HG03175 (cell line): ENCODE measurements around the gene IL17B.
"Not testable (repeated sequence)": the region's sequence is repeated elsewhere in the genome, so short reads cannot be mapped to it uniquely, and the experiment has no call there.

Experiments
- ATAC-seq: cut with Tn5 transposase; IDR thresholded peaks from one replicate; pipeline ENCODE4 v1.9.1; 2021; ENCODE audit warnings: mild to moderate bottlenecking, moderate library complexity; ENCODE audit not compliant: unreplicated experiment

The IL17B gene

DNA sequence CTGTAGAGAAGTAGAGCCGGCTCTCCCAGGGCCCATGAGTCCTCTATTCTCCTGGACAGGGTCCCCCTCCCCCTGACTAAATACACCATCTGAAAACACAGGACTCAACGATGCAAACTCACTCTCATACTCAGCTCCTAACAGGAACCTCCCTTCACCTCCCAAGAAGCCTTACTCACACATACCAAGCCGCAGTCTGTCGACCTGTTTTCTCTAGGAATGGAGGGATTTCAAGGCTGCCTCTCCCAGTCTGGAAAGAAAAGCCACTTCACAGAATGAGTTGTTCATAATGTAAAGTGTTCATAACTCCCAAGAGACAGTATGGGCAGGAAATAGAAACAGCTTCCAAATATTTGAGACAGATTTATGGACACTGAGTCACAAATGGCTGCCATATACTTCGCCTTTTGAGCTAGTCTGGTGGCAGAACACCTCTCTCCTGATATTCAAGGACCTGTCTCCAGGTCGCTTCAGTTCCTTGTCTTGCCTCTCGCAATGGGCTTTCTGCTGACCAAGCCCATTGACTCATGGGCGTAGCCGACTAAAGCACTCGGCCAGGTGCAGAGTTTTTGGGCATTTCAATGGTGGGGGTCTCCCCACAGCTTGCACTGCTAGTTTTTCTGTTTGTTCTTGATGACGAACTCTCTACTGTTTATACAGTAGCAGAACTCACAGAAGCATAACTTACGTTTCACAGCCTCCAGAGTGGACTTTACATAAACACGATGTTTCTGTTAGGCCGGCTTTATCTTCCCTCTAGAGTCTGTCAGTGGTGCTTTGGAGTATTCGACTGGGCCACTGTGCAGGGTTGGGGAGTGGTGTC is 25.0 kb upstream of the IL17B start:
- no peak for ATAC-seq

DNA sequence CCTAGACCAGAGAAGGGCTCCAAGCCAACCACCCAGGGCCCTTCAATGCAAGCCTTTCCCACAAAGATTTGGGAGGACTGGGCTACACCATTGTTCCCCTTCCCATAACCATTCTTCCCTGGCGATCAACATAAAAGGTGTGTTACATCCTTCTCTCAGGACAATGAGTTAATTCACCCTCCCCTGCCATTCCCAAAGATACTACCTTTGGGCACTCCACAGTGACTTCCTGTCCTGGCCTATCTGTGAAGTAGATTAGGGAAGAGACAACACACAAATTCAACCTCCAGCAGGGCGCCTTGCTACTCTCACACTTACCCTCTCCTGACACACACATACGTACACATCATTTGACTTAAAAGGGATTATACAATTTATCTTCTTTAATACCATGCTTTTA is 23.2 kb upstream of the IL17B start:
- no peak for ATAC-seq

DNA sequence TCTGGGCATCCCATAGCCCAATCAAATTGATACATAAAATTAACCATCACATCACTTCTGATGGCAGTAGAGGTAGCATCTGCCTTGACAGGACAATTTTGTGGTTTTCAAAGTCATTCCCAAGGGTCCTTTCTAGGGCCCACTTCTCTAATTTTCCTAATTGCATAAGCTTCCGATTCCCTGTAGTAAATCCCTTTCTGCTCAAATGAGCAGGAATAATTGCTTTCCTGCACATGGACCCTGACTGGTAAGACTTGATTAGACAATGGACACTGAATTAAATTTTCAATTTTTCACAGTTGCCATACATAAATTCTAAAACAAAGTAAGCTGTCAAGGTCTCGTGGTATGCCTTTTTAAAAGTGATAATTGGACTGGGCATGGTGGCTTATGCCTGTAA is 22.0 kb upstream of the IL17B start:
- no peak for ATAC-seq

DNA sequence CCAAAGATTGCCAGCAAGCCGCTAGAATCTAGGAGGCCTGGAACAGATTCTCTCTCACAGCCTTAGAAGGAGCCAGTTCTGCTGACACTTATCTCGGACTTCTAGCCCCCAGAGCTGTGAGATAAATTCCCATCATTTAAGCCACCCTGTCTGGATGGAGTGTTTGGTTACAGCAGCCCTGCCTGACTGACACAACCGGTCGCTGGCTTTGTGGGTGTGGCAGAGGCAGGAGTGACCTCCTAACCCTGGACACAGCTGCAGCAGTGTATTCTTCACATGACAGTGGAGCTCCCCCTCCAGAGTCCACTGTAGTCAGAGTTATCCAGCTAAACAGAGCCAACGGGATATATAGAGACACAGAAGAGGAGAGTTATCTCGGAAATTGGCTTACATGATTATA is 21.2 kb upstream of the IL17B start:
- ATAC-seq: no peak

DNA sequence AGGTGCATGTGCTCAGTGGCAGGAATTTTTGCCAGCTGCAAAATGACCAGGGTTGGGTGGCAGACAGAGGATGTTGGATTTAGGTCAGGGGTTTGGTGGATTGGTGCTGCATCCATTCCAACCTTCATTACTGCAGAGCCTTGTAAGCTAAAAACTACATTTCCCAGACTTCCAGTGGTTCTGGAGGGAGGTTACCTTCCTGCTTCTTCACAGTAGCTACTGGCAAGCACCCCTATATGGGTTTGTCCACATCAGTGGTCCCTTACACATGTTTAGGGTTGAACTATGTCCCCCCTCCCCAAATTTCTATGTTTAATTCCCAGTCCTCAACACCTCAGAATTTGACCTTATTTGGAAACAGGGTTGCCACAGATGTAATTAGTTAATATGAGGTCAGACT is 20.7 kb upstream of the IL17B start:
- no peak for ATAC-seq

DNA sequence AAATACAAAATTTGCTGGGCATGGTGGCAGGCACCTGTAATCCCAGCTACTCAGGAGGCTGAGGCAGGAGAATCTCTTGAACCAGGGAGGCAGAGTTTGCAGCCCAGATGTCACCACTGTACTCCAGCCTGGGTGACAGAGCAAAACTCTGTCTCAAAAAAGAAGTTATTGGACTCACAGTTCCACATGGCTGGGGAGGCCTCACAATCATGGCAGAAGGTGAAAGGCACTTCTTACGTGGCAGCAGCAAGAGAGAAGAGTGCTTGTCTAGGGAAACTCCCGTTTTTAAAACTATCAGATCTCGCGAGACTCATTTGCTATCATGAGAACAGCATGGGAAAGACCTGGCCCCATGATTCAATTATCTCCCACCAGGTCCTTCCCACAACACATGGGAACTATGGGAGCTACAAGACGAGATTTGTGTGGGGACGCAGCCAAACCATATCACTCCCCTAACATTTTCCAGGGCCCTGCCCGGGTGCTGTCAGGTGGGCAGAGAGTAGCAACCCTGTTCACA is 19.7 kb upstream of the IL17B start:
- ATAC-seq: not testable (repeated sequence)

DNA sequence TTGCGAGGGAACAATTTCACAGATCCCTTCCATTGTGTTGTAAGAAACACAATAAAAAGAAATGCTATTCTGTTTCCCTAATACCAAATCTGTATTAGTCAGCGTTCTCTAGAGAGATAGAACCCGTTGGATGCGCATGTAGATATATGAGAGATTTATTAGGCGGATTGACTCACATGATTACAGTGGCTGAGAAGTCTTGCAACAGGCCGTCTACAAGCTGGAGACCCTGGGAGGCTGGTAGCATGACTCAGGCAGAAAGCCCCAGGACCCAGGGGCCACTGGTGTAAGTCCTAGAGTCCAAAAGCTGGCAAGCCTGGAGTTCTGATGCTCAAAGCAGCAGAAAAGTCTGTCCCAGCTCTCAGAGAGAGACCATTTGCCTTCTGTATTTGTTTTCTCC is 18.4 kb upstream of the IL17B start:
- ATAC-seq: no peak

DNA sequence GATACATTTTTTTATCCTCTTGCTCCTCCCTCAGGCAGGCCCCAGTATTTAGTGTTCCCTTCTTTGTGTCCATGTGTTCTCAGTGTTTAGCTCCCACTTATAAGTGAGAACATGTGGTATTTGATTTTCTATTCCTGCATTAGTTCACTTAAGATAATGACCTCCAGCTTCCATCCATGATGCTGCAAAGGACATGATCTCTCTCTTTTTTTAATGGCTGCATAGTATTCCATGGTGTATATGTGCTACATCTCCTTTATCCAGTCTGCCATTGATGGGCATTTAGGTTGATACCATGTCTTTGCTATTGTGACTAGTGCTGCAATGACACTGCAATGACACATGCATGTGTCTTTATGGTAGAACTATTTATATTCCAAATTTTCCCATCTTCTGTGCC is 15.9 kb upstream of the IL17B start:
- ATAC-seq: not testable (repeated sequence)

DNA sequence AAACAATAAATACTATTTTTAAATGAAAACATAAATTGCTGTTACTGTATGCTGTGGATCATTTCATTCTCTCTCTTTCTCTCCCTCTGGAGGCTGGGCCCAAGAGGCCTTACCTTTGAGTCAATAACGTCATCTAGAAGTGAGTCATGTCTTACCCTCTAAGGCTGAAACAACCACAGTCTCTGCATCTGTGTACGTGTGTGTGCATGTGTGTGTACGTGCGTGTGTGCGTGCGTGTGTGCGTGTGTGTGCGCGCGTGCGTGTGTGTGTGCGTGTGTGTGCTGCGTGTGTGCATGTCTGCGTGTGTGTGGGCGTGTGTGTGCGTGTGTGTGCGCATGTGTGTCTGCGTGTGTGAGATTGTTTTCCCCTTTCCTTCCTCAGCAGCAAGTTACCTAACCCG is 13.6 kb upstream of the IL17B start:
- no peak for ATAC-seq

DNA sequence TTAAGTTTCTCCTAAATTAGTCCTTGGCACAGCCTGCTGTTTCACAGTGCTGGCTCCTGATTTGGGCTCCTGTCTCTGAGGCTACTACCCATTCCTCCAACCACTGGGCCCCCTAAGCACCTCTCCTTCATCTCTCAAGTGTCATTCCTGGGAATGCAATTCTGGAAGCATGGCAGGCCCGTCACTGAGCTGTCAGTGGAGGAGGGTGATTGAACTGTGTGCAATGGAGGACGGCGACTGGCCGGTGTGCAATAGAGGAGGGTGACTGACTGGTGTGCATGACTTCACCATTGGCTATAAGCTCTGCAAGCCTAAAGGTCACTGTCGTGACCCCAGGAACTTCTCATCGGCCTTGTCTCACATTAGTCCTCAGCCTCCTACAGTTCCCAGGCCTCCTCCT is 12.4 kb upstream of the IL17B start:
- no peak for ATAC-seq

DNA sequence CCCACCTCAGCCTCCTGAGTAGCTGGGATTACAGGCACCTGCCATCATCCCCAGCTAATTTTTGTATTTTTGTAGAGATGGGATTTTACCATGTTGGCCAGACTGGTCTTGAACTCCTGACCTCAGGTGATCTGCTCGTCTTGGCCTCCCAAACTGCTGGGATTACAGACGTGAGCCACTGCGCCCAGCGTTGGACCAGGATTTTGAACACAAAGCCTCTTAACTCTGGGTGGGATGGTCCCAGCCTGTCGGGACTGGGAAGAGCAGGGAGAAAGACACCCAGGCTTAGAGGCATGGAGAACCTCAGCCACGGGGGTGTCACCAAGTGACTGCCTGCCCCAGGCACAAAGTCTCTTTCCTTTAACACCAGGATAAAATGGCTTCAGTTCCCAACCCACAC is 12.0 kb upstream of the IL17B start:
- not testable (repeated sequence) for ATAC-seq

DNA sequence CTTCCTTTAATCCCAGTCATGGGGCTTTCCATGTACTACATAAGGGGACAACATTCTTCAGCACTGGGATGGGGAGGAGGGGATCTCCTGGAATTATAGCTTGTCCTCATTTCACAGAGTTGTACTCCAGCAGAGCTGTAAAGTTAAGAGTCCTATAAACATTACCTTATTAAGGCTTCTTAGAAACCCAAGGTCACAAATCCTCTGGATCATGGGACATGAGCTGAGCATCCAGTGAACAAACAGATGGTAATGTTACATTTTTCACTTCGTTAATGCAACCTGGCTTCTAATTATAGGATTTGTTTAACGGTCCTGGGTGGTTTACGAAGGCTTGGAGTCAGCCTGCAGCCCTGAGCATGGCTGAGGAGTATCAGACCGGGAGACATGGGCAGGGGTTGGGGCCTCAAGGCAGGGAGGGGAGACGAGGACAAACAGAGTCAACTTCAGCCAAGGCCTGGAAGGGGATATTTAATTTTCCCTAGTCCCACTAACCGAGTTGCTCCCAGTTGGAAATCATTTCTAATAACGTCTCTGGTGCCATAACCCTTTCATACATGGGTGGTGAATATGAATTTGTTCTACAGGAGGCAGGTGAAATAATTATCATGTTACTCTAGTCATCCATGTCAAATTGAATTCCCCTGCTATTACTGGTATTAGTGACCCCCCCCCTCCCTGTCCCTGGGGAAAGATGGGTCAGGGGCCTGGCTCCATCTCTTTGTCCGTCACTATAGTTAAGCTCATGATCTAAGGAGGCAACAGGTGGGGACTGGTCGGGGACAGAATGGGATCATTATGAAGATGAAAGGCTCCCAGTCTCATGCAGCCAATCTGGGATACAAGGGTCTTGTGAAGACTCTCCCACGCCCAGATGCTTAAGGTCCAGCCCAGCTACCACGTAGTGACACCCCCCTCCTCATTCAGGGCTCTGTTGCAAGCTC is 10.7 kb upstream of the IL17B start:
- no peak for ATAC-seq

DNA sequence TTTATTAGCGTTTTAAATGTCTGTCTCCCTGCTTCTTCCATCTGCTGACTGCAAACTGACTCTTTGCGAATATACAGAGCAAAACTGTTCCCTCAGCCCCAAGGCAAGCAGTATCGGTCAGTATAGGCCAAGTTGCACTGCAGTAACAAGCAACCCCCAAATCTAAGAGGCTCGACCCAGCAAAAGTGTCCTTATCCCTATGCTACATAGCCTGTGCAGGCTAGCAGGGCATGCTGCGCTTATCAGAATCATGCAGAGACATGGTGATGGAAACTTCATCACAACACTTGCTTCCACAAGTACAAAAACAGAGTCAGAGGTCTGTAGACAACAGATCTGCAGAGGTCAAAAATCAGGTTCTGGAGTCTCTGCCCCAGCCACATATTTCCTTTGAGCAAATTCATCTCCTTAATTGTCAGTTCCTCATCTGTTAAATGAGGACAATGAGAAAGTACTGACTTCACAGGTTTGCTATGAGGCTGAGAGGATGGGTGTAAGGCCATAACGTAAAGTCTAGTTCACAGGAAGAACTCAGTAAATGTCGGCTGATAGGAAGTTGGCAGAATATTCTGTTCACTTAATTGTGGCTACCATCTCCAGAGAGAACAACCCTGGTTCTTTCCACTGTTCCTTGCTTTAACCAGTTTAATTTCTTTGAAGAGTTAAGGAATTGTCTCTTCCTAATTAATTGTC is 9.6 kb upstream of the IL17B start:
- no peak for ATAC-seq

DNA sequence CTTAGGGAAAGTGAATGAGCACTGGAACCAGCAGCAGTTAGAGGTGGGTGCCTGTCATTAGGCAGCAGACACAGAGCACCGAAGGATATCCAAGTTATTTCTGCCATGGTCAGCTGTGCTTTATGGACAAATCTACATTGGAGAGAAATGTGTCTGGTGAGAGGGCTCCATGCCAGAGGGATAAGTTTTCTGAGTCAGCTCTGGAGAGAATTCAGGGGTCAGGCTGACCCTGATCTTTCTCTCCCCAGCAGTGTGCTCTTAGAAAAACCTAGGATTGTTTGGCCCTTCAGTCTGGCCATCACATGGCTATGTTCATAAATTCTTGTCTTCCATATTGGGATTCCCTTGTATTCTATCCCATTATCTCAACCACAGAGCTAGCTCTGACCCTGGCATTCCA is 8.9 kb upstream of the IL17B start:
- ATAC-seq: no peak

DNA sequence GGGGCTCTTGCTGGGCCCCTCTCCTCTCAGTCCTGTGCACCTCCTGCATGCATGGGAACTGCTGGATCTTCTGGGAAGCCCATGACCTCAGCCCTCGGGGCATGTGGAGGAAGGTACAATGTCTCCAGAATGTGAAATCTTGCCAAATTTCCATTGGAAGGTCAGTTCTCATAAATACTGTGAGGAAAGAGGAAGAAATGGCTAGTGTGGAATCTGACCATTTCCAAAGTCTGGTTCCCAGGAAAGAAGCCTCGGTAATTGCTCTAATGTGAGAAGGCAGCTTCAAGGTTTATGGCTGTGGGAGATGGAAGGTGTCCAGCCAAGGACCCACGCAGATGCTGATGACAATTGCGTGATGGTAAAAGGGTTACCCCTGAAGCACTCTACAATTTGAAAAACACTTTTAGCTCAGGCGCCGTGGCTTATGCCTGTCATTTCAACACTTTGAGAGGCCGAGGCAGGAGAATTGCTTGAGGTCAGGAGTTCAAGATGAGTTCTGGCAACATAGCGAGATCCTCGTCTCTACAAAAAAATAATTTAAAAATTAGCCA is 8.1 kb upstream of the IL17B start:
- ATAC-seq: no peak

DNA sequence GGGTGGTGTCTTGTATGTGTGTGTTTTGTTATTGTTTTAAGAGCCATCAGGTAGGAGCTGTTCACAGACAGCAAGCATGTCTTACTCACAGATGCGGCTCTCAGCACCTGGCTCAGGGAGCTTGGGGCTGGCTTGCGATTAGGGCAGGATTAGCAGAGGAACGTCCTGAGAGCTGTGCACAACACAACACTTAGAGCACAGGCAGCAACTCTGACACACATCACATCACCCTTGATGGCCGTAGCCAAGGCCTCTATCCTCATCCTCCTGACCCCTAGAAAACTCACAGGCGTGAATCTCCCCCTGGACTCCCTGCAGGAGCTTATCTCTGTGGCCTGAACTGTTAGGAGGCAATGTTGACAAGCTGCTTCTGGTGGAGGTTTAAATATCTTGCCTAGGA is 7.1 kb upstream of the IL17B start:
- ATAC-seq: no peak

DNA sequence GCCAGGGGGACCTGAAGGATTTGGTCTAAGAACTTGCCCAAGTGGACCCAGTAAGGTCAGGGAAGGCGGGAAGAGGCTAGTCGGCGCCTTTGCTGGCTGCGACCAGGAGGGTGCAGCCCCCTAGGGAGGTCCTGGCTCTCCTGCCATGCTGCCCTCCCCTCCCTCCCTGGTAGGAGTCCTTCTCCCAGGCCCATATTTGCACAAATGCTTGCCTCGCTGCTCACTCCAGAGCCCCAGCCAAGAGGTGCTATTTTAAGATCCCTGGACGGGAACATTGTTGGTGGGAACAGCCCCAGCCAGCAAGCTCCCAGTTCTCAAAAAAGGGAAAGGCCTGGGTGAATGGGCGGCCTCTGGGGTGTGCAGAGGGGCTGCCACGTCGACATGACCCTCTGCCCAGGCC is 4.3 kb upstream of the IL17B start:
- ATAC-seq: no peak

DNA sequence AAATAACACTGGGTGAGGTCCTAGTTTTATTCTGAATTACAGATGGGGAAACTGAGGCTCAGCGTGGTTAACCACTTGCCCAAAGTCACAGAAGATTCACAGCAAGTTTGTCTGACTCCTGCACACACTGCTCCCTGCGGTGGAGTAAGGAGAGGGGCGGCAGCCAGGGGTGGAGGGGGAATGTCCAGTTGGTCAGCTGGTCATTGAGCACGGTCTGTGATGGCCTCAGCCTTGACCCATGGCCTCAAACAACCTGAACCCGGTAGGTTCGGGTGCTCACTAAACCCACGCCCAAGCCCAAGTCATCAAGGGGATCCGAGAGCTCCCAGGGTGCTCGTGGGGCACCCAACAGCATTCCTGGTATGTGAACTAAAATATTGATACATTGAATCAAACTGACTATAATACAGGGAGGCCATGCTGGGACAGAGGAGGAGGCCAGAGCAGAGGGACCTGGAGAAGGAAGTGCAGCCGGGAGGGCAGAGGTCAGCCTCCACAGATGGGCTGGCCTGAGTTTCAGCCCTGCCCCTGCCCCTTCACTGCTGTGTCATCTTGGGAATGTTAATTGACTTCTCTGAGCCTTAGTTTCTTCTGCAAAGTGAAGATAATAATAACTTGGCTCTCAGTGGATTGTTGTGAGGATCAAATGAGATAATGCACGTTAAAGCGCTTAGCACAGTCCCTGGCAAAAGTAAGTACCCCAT is 3.6 kb upstream of the IL17B start:
- no peak for ATAC-seq

DNA sequence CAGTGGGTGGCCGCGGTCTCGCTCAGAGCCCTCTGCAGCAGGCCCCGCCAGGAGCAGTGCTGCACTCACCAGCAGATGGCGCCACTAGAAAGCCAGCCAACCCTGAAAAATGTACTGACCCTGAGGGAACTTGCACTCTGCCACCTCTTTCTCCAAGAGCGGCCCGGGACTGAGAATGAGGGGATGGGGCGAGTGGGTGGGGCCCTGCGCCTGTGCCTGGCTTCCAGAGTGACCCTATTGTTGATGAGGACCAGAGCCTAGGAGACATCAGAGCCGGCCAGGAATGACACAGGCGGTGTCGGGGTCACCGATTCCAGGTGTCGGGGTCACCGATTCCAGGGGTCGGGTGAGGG is 2.9 kb upstream of the IL17B start:
- ATAC-seq: peak; percentile 85

DNA sequence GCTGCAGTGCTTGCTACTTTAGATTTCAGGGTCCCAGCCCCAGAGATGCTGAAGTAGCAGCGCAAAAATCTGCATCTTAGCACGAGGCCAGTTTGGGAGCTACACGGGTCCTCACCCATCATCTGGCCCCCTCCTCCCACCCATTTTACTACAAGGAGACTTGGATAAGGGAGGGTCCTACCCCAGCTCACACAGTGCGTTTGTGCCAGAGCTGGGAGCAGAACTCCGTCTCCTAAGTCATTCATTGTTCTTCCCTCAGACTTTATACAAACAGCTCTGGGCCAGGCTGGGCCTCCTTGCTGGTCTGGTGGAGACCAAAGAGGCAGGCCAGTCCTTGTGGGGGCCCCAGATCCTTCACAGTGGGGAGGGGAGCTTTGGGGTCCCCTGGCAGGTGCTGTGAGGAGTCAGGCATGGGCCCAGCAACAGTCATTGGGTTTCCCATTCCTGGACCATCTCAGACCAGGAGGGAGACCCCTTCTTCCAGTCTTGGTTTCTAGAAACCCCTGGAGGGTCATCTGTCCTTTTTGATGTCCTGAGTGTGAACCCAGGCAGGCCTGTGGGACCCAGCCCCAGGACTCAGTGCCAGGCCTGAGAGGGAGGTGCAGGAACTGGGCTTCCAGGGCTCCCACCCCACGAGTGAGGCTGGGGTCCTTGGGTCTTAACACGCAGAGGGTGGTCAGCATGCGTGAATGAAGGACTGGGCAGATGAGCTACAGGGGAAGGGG is 2.3 kb upstream of the IL17B start:
- no peak for ATAC-seq
